Stomach (tissue), 4 donors: Measurements from ENCODE around the gene TEAD3.
"Not testable (repeated sequence)": the region's sequence is repeated elsewhere in the genome, so short reads cannot be mapped to it uniquely, and the experiment has no call there.

Experiments
- EP300 ChIP-seq: sonication (generic); formaldehyde crosslinking; IDR thresholded peaks from one replicate; pipeline ENCODE4 v1.6.1; 2017; ENCODE audit warnings: antibody characterized with exemption
- POLR2A ChIP-seq, 4 donors: fragments of 450-650 bp; IDR thresholded peaks; one replicate each; pipeline ENCODE4 v1.6.1; 2016; ENCODE audit warnings: antibody characterized with exemption in 4 of 4, control low read depth in 2 of 4, mild to moderate bottlenecking in 1 of 4, moderate library complexity in 1 of 4
- POLR2AphosphoS5 ChIP-seq, 3 donors: sonication (generic); formaldehyde crosslinking; IDR thresholded peaks; one replicate each; pipeline ENCODE4 v1.6.1; 2016; ENCODE audit warnings: antibody characterized with exemption in 3 of 3
- TF ChIP-seq, protein P1 (sequence below), 7 experiments: fragments of 450-650 bp in 4 of 7; fragments of 200-600 bp in 3 of 7; sonication (generic) in 3 of 7; IDR thresholded peaks; one replicate each; pipeline ENCODE4 v1.5.1; 2016 to 2019; ENCODE audit warnings: antibody characterized with exemption in 7 of 7, control low read depth in 2 of 7, mild to moderate bottlenecking in 1 of 7

GRCh38 chr6:35438378-35439065, 58.4 kb downstream of the TEAD3 start:
- TF ChIP-seq POLR2A (IDR thresholded peaks at IDR 0.05); EP300; POLR2AphosphoS5 (IDR thresholded peaks at IDR 0.05): not testable (repeated sequence)
- TF ChIP-seq, protein P1, sequence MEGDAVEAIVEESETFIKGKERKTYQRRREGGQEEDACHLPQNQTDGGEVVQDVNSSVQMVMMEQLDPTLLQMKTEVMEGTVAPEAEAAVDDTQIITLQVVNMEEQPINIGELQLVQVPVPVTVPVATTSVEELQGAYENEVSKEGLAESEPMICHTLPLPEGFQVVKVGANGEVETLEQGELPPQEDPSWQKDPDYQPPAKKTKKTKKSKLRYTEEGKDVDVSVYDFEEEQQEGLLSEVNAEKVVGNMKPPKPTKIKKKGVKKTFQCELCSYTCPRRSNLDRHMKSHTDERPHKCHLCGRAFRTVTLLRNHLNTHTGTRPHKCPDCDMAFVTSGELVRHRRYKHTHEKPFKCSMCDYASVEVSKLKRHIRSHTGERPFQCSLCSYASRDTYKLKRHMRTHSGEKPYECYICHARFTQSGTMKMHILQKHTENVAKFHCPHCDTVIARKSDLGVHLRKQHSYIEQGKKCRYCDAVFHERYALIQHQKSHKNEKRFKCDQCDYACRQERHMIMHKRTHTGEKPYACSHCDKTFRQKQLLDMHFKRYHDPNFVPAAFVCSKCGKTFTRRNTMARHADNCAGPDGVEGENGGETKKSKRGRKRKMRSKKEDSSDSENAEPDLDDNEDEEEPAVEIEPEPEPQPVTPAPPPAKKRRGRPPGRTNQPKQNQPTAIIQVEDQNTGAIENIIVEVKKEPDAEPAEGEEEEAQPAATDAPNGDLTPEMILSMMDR (IDR thresholded peaks at IDR 0.05) = not testable (repeated sequence)
